GM19467 (cell line): ENCODE measurements around the gene HDAC3.

Experiments used
- ATAC-seq: cut with Tn5 transposase; IDR thresholded peaks from one replicate; pipeline ENCODE4 v1.9.1; 2021; ENCODE audit warnings: mild to moderate bottlenecking, moderate library complexity; ENCODE audit not compliant: unreplicated experiment

The HDAC3 gene

GRCh38 chr5:141605523-141606277 lies 30.9 kb downstream of the HDAC3 start:
- peak; percentile 97 for ATAC-seq

GRCh38 chr5:141603923-141604717 lies 32.5 kb downstream of the HDAC3 start:
- no peak for ATAC-seq

GRCh38 chr5:141602606-141603005 lies 34.0 kb downstream of the HDAC3 start:
- no peak for ATAC-seq

GRCh38 chr5:141598391-141599345 lies 38.0 kb downstream of the HDAC3 start:
- ATAC-seq: no peak

- no peak for ATAC-seq
These were observed 38.8 kb downstream of the HDAC3 start for GRCh38 chr5:141597814-141598213.

GRCh38 chr5:141597394-141597793 lies 39.3 kb downstream of the HDAC3 start:
- ATAC-seq: no peak

- ATAC-seq: no peak
These were observed 39.8 kb downstream of the HDAC3 start for GRCh38 chr5:141596867-141597266.

GRCh38 chr5:141590127-141590526 lies 46.5 kb downstream of the HDAC3 start:
- ATAC-seq: no peak

- ATAC-seq: no peak
These were observed 50.4 kb downstream of the HDAC3 start for GRCh38 chr5:141586246-141586645.

GRCh38 chr5:141585594-141585993 lies 51.1 kb downstream of the HDAC3 start:
- ATAC-seq: no peak

GRCh38 chr5:141574122-141574510 lies 62.5 kb downstream of the HDAC3 start:
- ATAC-seq: no peak

- no peak for ATAC-seq
These were observed 63.0 kb downstream of the HDAC3 start for GRCh38 chr5:141573489-141574121.
